ENCODE measurements around the gene GAST. TPM values are rescaled to one million over a fixed set of nuclear protein-coding genes. Genes with fewer than 3 reads are reported as not detected.
A peak's percentile ranks its signal among the peaks of the same experiment; 100 is the strongest.
"Not testable (repeated sequence)": the region's sequence is repeated elsewhere in the genome, so short reads cannot be mapped to it uniquely, and the experiment has no call there.

The GAST gene
- total RNA-seq, 2 experiments from 2014 or later = not detected

- POLR2A ChIA-PET = interaction anchor here (0.7 to 7.3 kb wide), 5 partner anchors 14 to 499 kb away, joined by 3 to 147 read pairs (median 6); no protein-coding TSS in a partner anchor
- ATAC-seq = no peak
- H3K36me3 Mint-ChIP-seq (ENCODE audit: low read depth) = peaks cover 46% of the 10 kb centered on the region
- peak overlapping the region; percentile 44 for H3K27ac Mint-ChIP-seq
- H3K9me3 Mint-ChIP-seq (ENCODE audit: low read depth) = no peaks in the 10 kb centered on the region
- H3K4me3 Mint-ChIP-seq = peak overlapping the region; percentile 3
- CTCF ChIA-PET = interaction anchor here (0.6 to 6.4 kb wide), 7 partner anchors 13 to 1236 kb away, joined by 3 to 61 read pairs (median 4); no protein-coding TSS in a partner anchor
- H3K27me3 Mint-ChIP-seq = no peaks in the 10 kb centered on the region
- intact Hi-C loops (cut with DNase I, micrococcal nuclease) = no loop called here
- DNase-seq = no peak
- H3K4me1 Mint-ChIP-seq = peaks cover 22% of the 10 kb centered on the region
These were observed 19.2 kb upstream of the GAST start for GRCh38 chr17:41692722-41693521.

GRCh38 chr17:41695134-41695661, 16.9 kb upstream of the GAST start:
- no peak for DNase-seq
- intact Hi-C loops (cut with DNase I, micrococcal nuclease) = no loop called here
- ChIA-PET POLR2A (interaction anchor here (0.9 kb wide), 1 partner anchor 11 kb away, joined by 3 read pairs; no protein-coding TSS in a partner anchor), CTCF (interaction anchor here (0.5 to 2.0 kb wide), 16 partner anchors 10 to 1043 kb away, joined by 3 to 19 read pairs (median 4); no protein-coding TSS in a partner anchor)
- no peak for ATAC-seq
- no peak overlapping the region for H3K27ac Mint-ChIP-seq
- H3K36me3 Mint-ChIP-seq (ENCODE audit: low read depth) = peaks cover 30% of the 10 kb centered on the region
- H3K4me3 Mint-ChIP-seq = no peak overlapping the region
- no peaks in the 10 kb centered on the region for H3K27me3 Mint-ChIP-seq
- H3K9me3 Mint-ChIP-seq (ENCODE audit: low read depth) = no peaks in the 10 kb centered on the region
- H3K4me1 Mint-ChIP-seq = peaks cover 22% of the 10 kb centered on the region

- DNase-seq (peak; percentile 90), ATAC-seq (peak; percentile 62)
- POLR2A ChIA-PET = interaction anchor here (0.6 to 1.0 kb wide), 4 partner anchors 17 to 36 kb away, joined by 4 read pairs; no protein-coding TSS in a partner anchor
- Mint-ChIP-seq H3K4me1 (peaks cover 18% of the 10 kb centered on the region), H3K36me3 (ENCODE audit: low read depth) (peaks cover 21% of the 10 kb centered on the region), H3K27ac (no peak overlapping the region), H3K4me3 (no peak overlapping the region), H3K9me3 (ENCODE audit: low read depth) (no peaks in the 10 kb centered on the region), H3K27me3 (no peaks in the 10 kb centered on the region)
- CTCF ChIA-PET = interaction anchor here (0.5 to 2.0 kb wide), 25 partner anchors 10 to 1044 kb away, joined by 3 to 19 read pairs (median 4); no protein-coding TSS in a partner anchor
- intact Hi-C loops (cut with DNase I, micrococcal nuclease) = no loop called here
These were observed 16.0 kb upstream of the GAST start for GRCh38 chr17:41695954-41696757.

GRCh38 chr17:41697122-41697962, 14.8 kb upstream of the GAST start:
- CTCF ChIA-PET = no interaction called here
- H3K36me3 Mint-ChIP-seq (ENCODE audit: low read depth) = peaks cover 10% of the 10 kb centered on the region

GRCh38 chr17:41700843-41701242, 11.3 kb upstream of the GAST start:
- H3K27ac Mint-ChIP-seq; H3K36me3 Mint-ChIP-seq (ENCODE audit: low read depth); intact Hi-C loops (cut with DNase I, micrococcal nuclease): not testable (repeated sequence)

More at GRCh38 chr17:41697122-41697962, 14.8 kb upstream of the GAST start:
- no peak for DNase-seq
- Mint-ChIP-seq H3K27ac (no peak overlapping the region), H3K4me1 (peaks cover 11% of the 10 kb centered on the region), H3K27me3 (no peaks in the 10 kb centered on the region), H3K9me3 (ENCODE audit: low read depth) (no peaks in the 10 kb centered on the region), H3K4me3 (no peak overlapping the region)
- intact Hi-C loops (cut with DNase I, micrococcal nuclease) = no loop called here
- ATAC-seq = no peak
- POLR2A ChIA-PET = no interaction called here

GRCh38 chr17:41702712-41703111, 9.4 kb upstream of the GAST start:
- DNase-seq (no peak), ATAC-seq (no peak)
- intact Hi-C loops (cut with DNase I, micrococcal nuclease) = no loop called here
- ChIA-PET CTCF (interaction anchor here (0.7 kb wide), 1 partner anchor 322 kb away, joined by 3 read pairs; no protein-coding TSS in a partner anchor), POLR2A (no interaction called here)
- Mint-ChIP-seq H3K27ac (no peak overlapping the region), H3K4me3 (no peak overlapping the region), H3K9me3 (ENCODE audit: low read depth) (no peaks in the 10 kb centered on the region), H3K36me3 (ENCODE audit: low read depth) (no peaks in the 10 kb centered on the region), H3K4me1 (peaks cover 4% of the 10 kb centered on the region), H3K27me3 (peaks cover 4% of the 10 kb centered on the region)

More at GRCh38 chr17:41700843-41701242, 11.3 kb upstream of the GAST start:
- H3K4me3 Mint-ChIP-seq; ATAC-seq; H3K9me3 Mint-ChIP-seq (ENCODE audit: low read depth); H3K27me3 Mint-ChIP-seq; CTCF ChIA-PET; POLR2A ChIA-PET; DNase-seq: not testable (repeated sequence)
- peaks cover 10% of the 10 kb centered on the region for H3K4me1 Mint-ChIP-seq

- CTCF ChIA-PET = interaction anchor here (0.5 to 4.3 kb wide), 3 partner anchors 10 to 108 kb away, joined by 3 to 19 read pairs (median 3); no protein-coding TSS in a partner anchor
- Mint-ChIP-seq H3K36me3 (ENCODE audit: low read depth) (no peaks in the 10 kb centered on the region), H3K27ac (no peak overlapping the region), H3K27me3 (peaks cover 4% of the 10 kb centered on the region), H3K9me3 (ENCODE audit: low read depth) (no peaks in the 10 kb centered on the region), H3K4me3 (no peak overlapping the region), H3K4me1 (peaks cover 4% of the 10 kb centered on the region)
- DNase-seq (no peak), ATAC-seq (no peak)
- intact Hi-C loops (cut with DNase I, micrococcal nuclease) = no loop called here
- POLR2A ChIA-PET = interaction anchor here (0.6 kb wide), 1 partner anchor 57 kb away, joined by 3 read pairs; no protein-coding TSS in a partner anchor
These were observed 6.7 kb upstream of the GAST start for GRCh38 chr17:41705271-41705991.

- intact Hi-C loops (cut with DNase I, micrococcal nuclease) = no loop called here
- H3K4me3 Mint-ChIP-seq = no peak overlapping the region
- no peaks in the 10 kb centered on the region for H3K9me3 Mint-ChIP-seq (ENCODE audit: low read depth)
- H3K27me3 Mint-ChIP-seq = peaks cover 8% of the 10 kb centered on the region
- POLR2A ChIA-PET = interaction anchor here (1.2 kb wide), 1 partner anchor 20 kb away, joined by 4 read pairs; no protein-coding TSS in a partner anchor
- H3K27ac Mint-ChIP-seq = no peak overlapping the region
- no peak for DNase-seq
- H3K36me3 Mint-ChIP-seq (ENCODE audit: low read depth) = no peaks in the 10 kb centered on the region
- CTCF ChIA-PET = interaction anchor here (0.6 to 4.3 kb wide), 6 partner anchors 12 to 1362 kb away, joined by 3 to 19 read pairs (median 3); no protein-coding TSS in a partner anchor
- H3K4me1 Mint-ChIP-seq = peaks cover 5% of the 10 kb centered on the region
- ATAC-seq = no peak
These were observed 4.1 kb upstream of the GAST start for GRCh38 chr17:41707803-41708669.

- Mint-ChIP-seq H3K36me3 (ENCODE audit: low read depth) (no peaks in the 10 kb centered on the region), H3K4me3 (no peak overlapping the region), H3K4me1 (peaks cover 5% of the 10 kb centered on the region), H3K27me3 (peaks cover 4% of the 10 kb centered on the region), H3K27ac (no peak overlapping the region), H3K9me3 (ENCODE audit: low read depth) (no peaks in the 10 kb centered on the region)
- POLR2A ChIA-PET = interaction anchor here (0.5 kb wide), 1 partner anchor 471 kb away, joined by 8 read pairs; no protein-coding TSS in a partner anchor
- DNase-seq (peak; percentile 62), ATAC-seq (peak; percentile 74)
- intact Hi-C loops (cut with DNase I, micrococcal nuclease) = no loop called here
- CTCF ChIA-PET = interaction anchor here (0.6 to 0.7 kb wide), 3 partner anchors 71 to 485 kb away, joined by 3 to 5 read pairs (median 4); no protein-coding TSS in a partner anchor
These were observed 1.6 kb upstream of the GAST start for GRCh38 chr17:41710472-41711090.

Data from activated CD4-positive, alpha-beta T cell treated with anti-CD3 and anti-CD28 coated beads for 36 hours (primary cell).